ENCODE measurements around the gene KRTAP1-4. TPM values are rescaled to one million over a fixed set of nuclear protein-coding genes. Genes with fewer than 3 reads are reported as not detected.
"Not testable (repeated sequence)": the region's sequence is repeated elsewhere in the genome, so short reads cannot be mapped to it uniquely, and the experiment has no call there.

Gene KRTAP1-4
- total RNA-seq, 1 experiment from 2014 or later: not detected

GRCh38 chr17:41063449-41063848 is 33.5 kb upstream of the KRTAP1-4 start:
- no TSS peak for BruUV-seq (replicated peaks)
- Histone ChIP-seq H3K27ac (ENCODE audit: low read depth, low read length, poor library complexity, severe bottlenecking) (no peak overlapping the region), H3K4me1 (ENCODE audit: insufficient read depth, low read length, poor library complexity, severe bottlenecking) (no peaks in the 10 kb centered on the region), H3K9me3 (ENCODE audit: low read depth, low read length, poor library complexity, severe bottlenecking) (no peaks in the 10 kb centered on the region), H3K4me3 (ENCODE audit: low read depth, low read length, poor library complexity, severe bottlenecking) (no peak overlapping the region), H3K36me3 (ENCODE audit: insufficient read depth, low read length, poor library complexity, severe bottlenecking) (no peaks in the 10 kb centered on the region), H3K27me3 (replicated peaks; ENCODE audit: insufficient read depth, low read depth, low read length, poor library complexity) (no peaks in the 10 kb centered on the region)
- ChIA-PET CTCF (no interaction called here), POLR2A (ENCODE audit: low non-redundant PET) (no interaction called here)
- DNase-seq (ENCODE audit: low spot score): no peak
- intact Hi-C loops (cut with micrococcal nuclease; ENCODE audit: unreplicated experiment): no loop called here
- TF ChIP-seq EZH2 (IDR thresholded peaks at IDR 0.05; ENCODE audit: borderline replicate concordance, low read depth, low read length, poor library complexity, severe bottlenecking) (no peak), CTCF (conservative IDR thresholded peaks at IDR 0.05; ENCODE audit: low read depth, low read length) (no peak)

- H3K4me3 ChIP-seq (ENCODE audit: low read depth, low read length, poor library complexity, severe bottlenecking): no peak overlapping the region
- POLR2A ChIA-PET (ENCODE audit: low non-redundant PET): no interaction called here
- no peaks in the 10 kb centered on the region for H3K9me3 ChIP-seq (ENCODE audit: low read depth, low read length, poor library complexity, severe bottlenecking)
- no peak for DNase-seq (ENCODE audit: low spot score)
- intact Hi-C loops (cut with micrococcal nuclease; ENCODE audit: unreplicated experiment): no loop called here
- TF ChIP-seq CTCF (conservative IDR thresholded peaks at IDR 0.05; ENCODE audit: low read depth, low read length) (no peak), EZH2 (IDR thresholded peaks at IDR 0.05; ENCODE audit: borderline replicate concordance, low read depth, low read length, poor library complexity, severe bottlenecking) (no peak)
- H3K4me1 ChIP-seq (ENCODE audit: insufficient read depth, low read length, poor library complexity, severe bottlenecking): no peaks in the 10 kb centered on the region
- no TSS peak for BruUV-seq (replicated peaks)
- H3K36me3 ChIP-seq (ENCODE audit: insufficient read depth, low read length, poor library complexity, severe bottlenecking): no peaks in the 10 kb centered on the region
- CTCF ChIA-PET: no interaction called here
- no peak overlapping the region for H3K27ac ChIP-seq (ENCODE audit: low read depth, low read length, poor library complexity, severe bottlenecking)
- no peaks in the 10 kb centered on the region for H3K27me3 ChIP-seq (replicated peaks; ENCODE audit: insufficient read depth, low read depth, low read length, poor library complexity)
Observed at GRCh38 chr17:41061964-41062363, 32.0 kb upstream of the KRTAP1-4 start.

- Histone ChIP-seq H3K36me3 (ENCODE audit: insufficient read depth, low read length, poor library complexity, severe bottlenecking) (no peaks in the 10 kb centered on the region), H3K4me3 (ENCODE audit: low read depth, low read length, poor library complexity, severe bottlenecking) (no peak within 1 kb of the TSS), H3K4me1 (ENCODE audit: insufficient read depth, low read length, poor library complexity, severe bottlenecking) (no peaks in the 10 kb centered on the region), H3K9me3 (ENCODE audit: low read depth, low read length, poor library complexity, severe bottlenecking) (no peaks in the 10 kb centered on the region), H3K27ac (ENCODE audit: low read depth, low read length, poor library complexity, severe bottlenecking) (no peak within 1 kb of the TSS), H3K27me3 (replicated peaks; ENCODE audit: insufficient read depth, low read depth, low read length, poor library complexity) (no peaks in the 10 kb centered on the region)
- TF ChIP-seq CTCF (conservative IDR thresholded peaks at IDR 0.05; ENCODE audit: low read depth, low read length) (no peak), EZH2 (IDR thresholded peaks at IDR 0.05; ENCODE audit: borderline replicate concordance, low read depth, low read length, poor library complexity, severe bottlenecking) (no peak)
- intact Hi-C loops (cut with micrococcal nuclease; ENCODE audit: unreplicated experiment): no loop called here
- POLR2A ChIA-PET (ENCODE audit: low non-redundant PET): no interaction called here
- no TSS peak for BruUV-seq (replicated peaks)
- no peak for DNase-seq (ENCODE audit: low spot score)
- CTCF ChIA-PET: no interaction called here
Observed at GRCh38 chr17:41060052-41060604, 30.1 kb upstream of the KRTAP1-4 start, which contains the start of gene KRTAP2-3. Gene KRTAP2-3 (minus strand): TSS chr17:41060114. CDS start chr17:41060050, 64 bp downstream.

GRCh38 chr17:41059276-41060051 is 29.5 kb upstream of the KRTAP1-4 start:
- H3K27me3 ChIP-seq (replicated peaks; ENCODE audit: insufficient read depth, low read depth, low read length, poor library complexity); CTCF ChIA-PET; H3K4me1 ChIP-seq (ENCODE audit: insufficient read depth, low read length, poor library complexity, severe bottlenecking); BruUV-seq (replicated peaks); POLR2A ChIA-PET (ENCODE audit: low non-redundant PET); DNase-seq (ENCODE audit: low spot score); H3K9me3 ChIP-seq (ENCODE audit: low read depth, low read length, poor library complexity, severe bottlenecking); H3K4me3 ChIP-seq (ENCODE audit: low read depth, low read length, poor library complexity, severe bottlenecking); H3K36me3 ChIP-seq (ENCODE audit: insufficient read depth, low read length, poor library complexity, severe bottlenecking); H3K27ac ChIP-seq (ENCODE audit: low read depth, low read length, poor library complexity, severe bottlenecking); intact Hi-C loops (cut with micrococcal nuclease; ENCODE audit: unreplicated experiment): not testable (repeated sequence)
